ENCODE results near the gene HOXD8.
A peak's percentile ranks its signal among the peaks of the same experiment; 100 is the strongest.

Gene HOXD8

DNA sequence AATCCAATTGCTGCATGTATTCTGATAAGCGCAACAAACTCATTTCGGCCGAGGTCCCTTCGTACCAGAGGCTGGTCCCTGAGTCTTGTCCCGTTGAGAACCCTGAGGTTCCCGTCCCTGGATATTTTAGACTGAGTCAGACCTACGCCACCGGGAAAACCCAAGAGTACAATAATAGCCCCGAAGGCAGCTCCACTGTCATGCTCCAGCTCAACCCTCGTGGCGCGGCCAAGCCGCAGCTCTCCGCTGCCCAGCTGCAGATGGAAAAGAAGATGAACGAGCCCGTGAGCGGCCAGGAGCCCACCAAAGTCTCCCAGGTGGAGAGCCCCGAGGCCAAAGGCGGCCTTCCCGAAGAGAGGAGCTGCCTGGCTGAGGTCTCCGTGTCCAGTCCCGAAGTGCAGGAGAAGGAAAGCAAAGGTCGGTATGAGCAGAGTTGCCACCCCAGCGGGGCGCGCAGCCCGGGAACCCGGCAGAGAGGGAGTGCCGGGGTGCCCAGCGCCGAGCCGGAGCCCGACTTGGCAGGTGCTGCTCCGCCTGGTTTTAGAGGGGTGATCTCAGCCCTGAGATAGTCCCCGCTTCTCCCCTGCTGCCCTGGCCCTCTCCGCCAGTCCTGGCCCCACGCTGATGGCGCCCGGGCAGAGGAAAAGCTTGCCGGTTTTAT lies 12.2 kb upstream of the HOXD8 start:
- no peak for DNase-seq

GRCh38 chr2:176117823-176118371 lies 11.6 kb upstream of the HOXD8 start:
- no peak for DNase-seq

- DNase-seq: no peak
Measured at GRCh38 chr2:176118601-176119339, 10.7 kb upstream of the HOXD8 start.

- DNase-seq: no peak
Measured at GRCh38 chr2:176120364-176121189, 8.9 kb upstream of the HOXD8 start.

GRCh38 chr2:176121190-176122051 lies 8.1 kb upstream of the HOXD8 start:
- peak; percentile 43 for DNase-seq

DNA sequence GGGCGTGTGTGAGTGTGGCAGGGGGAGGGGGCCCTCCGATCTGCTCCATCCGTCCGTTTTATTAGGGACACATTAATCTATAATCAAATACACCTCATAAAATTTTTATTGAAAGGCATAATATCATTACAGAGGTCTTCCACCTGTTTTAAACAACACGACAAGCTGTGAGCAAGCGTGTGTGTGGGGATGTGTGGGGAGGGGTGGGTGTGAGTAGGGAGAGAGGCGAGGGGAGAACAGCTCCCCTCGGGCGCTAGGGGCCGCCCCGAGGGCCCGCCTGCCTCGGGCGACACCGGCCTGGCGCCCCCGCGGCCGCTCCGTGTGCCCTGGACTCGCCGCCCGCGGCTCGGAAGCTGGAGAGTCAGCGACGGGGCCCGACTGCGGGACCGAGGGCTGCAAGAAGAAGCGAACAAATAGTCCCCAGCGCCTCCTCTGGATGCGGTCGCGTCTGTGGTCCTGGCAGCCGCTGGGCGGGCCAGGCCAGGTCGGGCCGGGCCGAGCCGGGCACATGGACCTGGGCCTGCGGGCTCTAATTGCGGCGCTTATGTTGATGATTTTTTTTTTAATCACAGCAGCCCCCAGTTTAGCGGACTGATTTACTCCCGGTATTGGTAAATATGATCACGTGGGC lies 7.3 kb upstream of the HOXD8 start:
- peak; percentile 61 for DNase-seq

- DNase-seq: peak; percentile 53
Measured at GRCh38 chr2:176122683-176123410, 6.7 kb upstream of the HOXD8 start, which contains the start of gene HOXD9. HOXD9 (plus strand) TSS chr2:176122719; CDS start chr2:176122769, 50 bp downstream.

GRCh38 chr2:176123411-176124109 lies 5.9 kb upstream of the HOXD8 start:
- DNase-seq: peak; percentile 56

DNA sequence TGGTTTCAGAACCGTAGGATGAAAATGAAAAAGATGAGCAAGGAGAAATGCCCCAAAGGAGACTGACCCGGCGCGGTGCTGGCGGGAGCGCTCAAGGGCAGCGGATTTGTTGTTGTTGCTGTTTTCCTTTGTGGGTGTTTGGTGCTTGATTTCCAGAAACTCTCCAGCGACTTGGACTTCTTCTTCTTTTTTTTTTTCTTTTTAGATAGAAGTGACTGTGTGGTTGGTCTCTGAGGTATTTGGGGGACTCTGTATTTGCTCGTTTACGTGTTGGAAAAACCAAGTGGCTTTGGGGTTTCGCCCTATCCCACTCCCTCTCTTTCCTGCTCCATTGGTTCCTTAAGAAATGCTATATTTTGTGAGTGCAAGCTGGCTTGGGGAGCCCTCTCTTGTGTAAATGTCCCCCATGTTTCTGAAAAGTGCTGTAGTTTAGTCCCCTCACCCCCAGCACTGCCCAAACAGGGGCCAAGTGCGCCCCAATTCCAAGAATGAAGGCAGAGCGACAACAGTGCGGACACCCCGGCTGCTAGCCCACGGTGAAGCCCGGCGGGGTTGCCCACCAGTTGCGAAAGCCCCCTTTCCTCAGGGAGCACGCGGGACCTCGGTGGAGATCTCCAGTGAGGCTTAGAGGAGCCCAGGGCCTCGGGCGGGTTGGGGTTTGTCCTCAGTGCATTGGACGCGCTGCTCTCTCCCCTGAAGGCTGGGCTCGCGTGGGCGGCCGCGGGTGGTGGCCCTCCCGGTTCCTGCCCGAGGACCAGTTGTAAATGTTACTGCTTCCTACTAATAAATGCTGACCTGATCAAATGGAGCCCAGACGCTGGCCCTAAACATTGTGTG lies 5.2 kb upstream of the HOXD8 start:
- peak; percentile 47 for DNase-seq

DNA sequence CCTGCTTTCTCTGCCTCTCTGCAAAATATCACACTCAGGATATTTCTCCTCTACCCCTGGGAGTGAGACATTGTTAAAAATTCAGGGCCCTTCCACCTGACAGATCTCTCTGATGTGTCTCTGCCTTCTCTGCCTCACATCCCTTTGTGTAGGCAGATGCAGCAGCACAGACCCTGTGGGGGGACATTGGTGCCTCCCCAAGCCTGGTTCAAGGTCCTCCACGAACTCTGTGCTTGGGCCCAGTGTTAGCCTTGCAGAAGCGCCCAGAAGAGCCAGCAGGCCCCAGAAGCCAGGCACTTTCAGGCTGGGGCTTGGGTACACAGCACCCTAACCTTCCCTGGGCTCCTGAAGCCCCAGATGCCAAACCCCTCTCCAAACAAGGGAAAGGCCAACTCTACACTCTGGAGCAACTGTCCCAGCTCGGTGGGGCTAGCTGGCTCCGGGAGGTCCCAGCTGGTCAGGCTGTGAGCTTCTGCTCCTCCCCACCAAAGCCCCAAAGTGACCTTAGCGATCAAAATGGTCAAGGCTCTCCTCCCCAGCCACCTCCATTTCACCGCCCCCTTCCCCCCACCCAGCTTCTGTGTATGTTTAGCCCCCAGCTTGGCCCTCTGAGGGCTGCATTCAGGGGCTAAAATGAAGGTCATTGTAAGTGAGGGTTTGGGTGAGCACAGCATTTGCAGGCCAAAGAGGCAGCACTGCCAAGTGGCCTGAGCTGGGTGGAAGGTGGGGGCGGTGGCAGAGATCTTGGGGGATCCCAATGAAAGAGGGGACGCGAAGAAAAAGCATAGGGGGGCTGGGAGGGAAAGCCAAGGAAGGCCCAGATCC lies 4.3 kb upstream of the HOXD8 start:
- no peak for DNase-seq

DNA sequence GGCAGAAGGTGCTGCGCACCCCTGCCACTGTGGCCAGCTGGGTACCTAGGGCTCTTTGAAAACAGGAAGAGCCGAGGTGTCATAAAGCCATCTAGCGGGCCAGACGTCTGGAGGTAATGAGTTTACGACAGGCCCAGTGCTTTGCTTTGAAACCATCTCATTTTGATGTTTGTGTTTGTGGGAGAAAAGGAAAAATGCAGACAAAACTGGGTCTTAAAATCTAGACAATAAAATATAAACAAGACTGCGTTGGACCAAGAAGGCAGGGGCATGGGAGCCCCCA lies 3.8 kb upstream of the HOXD8 start:
- DNase-seq: no peak

- DNase-seq: peak; percentile 87
Measured at GRCh38 chr2:176126929-176127773, 2.4 kb upstream of the HOXD8 start.

- DNase-seq: no peak
Measured at GRCh38 chr2:176127774-176128072, 1.8 kb upstream of the HOXD8 start.

DNA sequence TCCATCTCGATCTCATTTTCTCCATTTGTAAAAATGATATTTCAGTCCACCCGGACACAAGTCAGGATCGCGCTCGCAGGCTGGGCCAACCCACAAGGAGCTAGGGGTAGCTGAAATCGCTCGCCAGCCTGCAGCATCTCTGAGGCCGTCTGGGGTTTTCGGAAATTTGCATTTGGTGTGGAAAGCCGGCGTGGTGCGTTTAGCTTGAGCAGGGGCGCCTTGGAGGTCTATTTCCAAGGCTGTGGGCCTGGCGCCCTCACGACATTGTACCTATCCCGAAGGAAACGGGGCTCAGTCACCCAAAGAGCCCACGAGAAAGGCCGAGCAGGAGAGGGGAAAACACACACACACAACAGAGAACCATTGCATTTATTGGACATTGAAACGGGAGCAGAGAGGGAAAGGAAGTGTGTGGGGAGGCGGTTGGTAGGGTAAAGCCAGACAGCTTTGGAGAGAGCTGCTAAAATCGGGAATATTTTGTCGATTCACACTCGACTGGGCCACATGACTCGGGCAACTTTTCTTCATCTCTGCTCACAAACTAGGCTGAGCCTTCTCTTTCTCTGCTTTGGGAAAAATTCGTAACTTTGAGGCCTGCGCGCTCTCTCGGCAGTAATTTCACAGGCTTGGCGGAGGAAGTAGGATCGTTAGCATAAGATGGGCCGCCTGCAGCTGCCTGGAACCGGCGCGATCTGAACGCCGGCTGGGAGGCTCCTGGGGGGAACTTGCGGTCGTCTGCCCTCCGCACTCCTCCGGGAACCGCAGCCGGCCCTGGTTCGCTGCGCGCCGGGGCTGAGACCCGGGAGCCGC lies 1.1 kb upstream of the HOXD8 start:
- DNase-seq: peak; percentile 52

DNA sequence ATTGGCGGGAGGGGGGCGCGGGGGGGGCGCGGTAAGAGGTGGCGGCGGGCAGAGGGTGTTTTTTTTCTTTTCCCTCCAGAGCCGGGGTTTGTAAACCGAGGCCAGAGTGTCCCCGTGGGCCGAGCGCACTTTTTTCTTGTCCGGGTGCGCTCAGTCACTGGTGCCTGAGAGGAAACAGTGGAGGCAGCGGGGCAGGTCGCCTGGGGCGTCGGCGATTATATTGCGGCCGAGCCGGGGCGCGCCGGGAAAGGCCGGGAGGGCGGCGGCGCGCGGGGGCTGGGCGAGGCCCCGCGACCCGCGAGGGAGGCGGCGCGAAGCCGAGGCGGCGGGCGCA lies 275 bp downstream of the HOXD8 start:
- DNase-seq: peak; percentile 54

GRCh38 chr2:176130147-176130956 lies 847 bp downstream of the HOXD8 start:
- DNase-seq: peak; percentile 67
